ENCODE data around the gene UBE2D1. TPM values are rescaled to one million over a fixed set of nuclear protein-coding genes. Genes with fewer than 3 reads are reported as not detected.

UBE2D1 gene
- total RNA-seq, 1 experiment from 2014 or later = 21.0 TPM

- in situ Hi-C loops (cut with HindIII; ENCODE audit: low pct_unique_long_range_greater_than_20kb, low sequenced_read_pairs) (no loop called here), intact Hi-C loops (cut with micrococcal nuclease; ENCODE audit: unreplicated experiment) (no loop called here)
- ChIA-PET POLR2A (no interaction called here), CTCF (interaction anchor here (0.6 kb wide), 1 partner anchor 102 kb away, joined by 3 read pairs; no protein-coding TSS in a partner anchor)
- H3K27ac ChIP-seq (ENCODE audit: low read length) = no peak overlapping the region
- H3K4me3 ChIP-seq (ENCODE audit: low read depth in 2 of 2, low read length in 2 of 2) = no peak overlapping the region
- BruUV-seq (replicated peaks) = no TSS peak
- TF ChIP-seq REST (IDR thresholded peaks at IDR 0.05; ENCODE audit: insufficient read depth in 1 of 2, low read depth in 2 of 2, low read length in 1 of 2) (no peak), POLR2AphosphoS5 (IDR thresholded peaks at IDR 0.05; ENCODE audit: low read depth, low read length) (no peak), SIN3A (IDR thresholded peaks at IDR 0.05; ENCODE audit: borderline replicate concordance, insufficient read depth, low read depth, low read length) (no peak), TCF7L2 (IDR thresholded peaks at IDR 0.05; ENCODE audit: low read depth, low read length) (no peak), CTCF (IDR thresholded peaks at IDR 0.05) (no peak; the same call in 1 of the 2 replicates)
- no peak for ATAC-seq
- no peaks in the 10 kb centered on the region for H3K27me3 ChIP-seq (ENCODE audit: control insufficient read depth, insufficient read depth, low read length)
- DNase-seq (ENCODE audit: low read depth, low spot score) = no peak
- no peaks in the 10 kb centered on the region for H3K9me3 ChIP-seq (ENCODE audit: control insufficient read depth, insufficient read depth, low read depth, low read length)
- H3K4me1 ChIP-seq (ENCODE audit: control insufficient read depth, insufficient read depth, low read length) = no peaks in the 10 kb centered on the region
- H3K36me3 ChIP-seq (ENCODE audit: control insufficient read depth, insufficient read depth, low read length) = peaks cover 73% of the 10 kb centered on the region
Observed at GRCh38 chr10:58393317-58393716, 58.5 kb downstream of the UBE2D1 start.

GRCh38 chr10:58394471-58394870 is 59.7 kb downstream of the UBE2D1 start:
- ATAC-seq (no peak), DNase-seq (ENCODE audit: low read depth, low spot score) (no peak)
- Histone ChIP-seq H3K27me3 (ENCODE audit: control insufficient read depth, insufficient read depth, low read length) (no peaks in the 10 kb centered on the region), H3K36me3 (ENCODE audit: control insufficient read depth, insufficient read depth, low read length) (peaks cover 64% of the 10 kb centered on the region), H3K9me3 (ENCODE audit: control insufficient read depth, insufficient read depth, low read depth, low read length) (no peaks in the 10 kb centered on the region), H3K4me3 (ENCODE audit: low read depth in 2 of 2, low read length in 2 of 2) (no peak overlapping the region), H3K4me1 (ENCODE audit: control insufficient read depth, insufficient read depth, low read length) (no peaks in the 10 kb centered on the region), H3K27ac (ENCODE audit: low read length) (no peak overlapping the region)
- ChIA-PET CTCF (no interaction called here), POLR2A (interaction anchor here (0.7 kb wide), 1 partner anchor 781 kb away, joined by 6 read pairs; no protein-coding TSS in a partner anchor)
- BruUV-seq (replicated peaks) = no TSS peak
- TF ChIP-seq POLR2AphosphoS5 (IDR thresholded peaks at IDR 0.05; ENCODE audit: low read depth, low read length) = no peak
- TF ChIP-seq SIN3A (IDR thresholded peaks at IDR 0.05; ENCODE audit: borderline replicate concordance, insufficient read depth, low read depth, low read length) = no peak
- no peak for TF ChIP-seq REST (IDR thresholded peaks at IDR 0.05; ENCODE audit: insufficient read depth in 1 of 2, low read depth in 2 of 2, low read length in 1 of 2)
- TF ChIP-seq TCF7L2 (IDR thresholded peaks at IDR 0.05; ENCODE audit: low read depth, low read length) = no peak
- TF ChIP-seq CTCF (IDR thresholded peaks at IDR 0.05) = no peak
- in situ Hi-C loops (cut with HindIII; ENCODE audit: low pct_unique_long_range_greater_than_20kb, low sequenced_read_pairs) = no loop called here
- intact Hi-C loops (cut with micrococcal nuclease; ENCODE audit: unreplicated experiment) = no loop called here

Measured in Panc1 (cell line).